K562 (cell line): ENCODE data around the gene TRRAP. TPM values are rescaled to one million over a fixed set of nuclear protein-coding genes. Genes with fewer than 3 reads are reported as not detected.
A peak's percentile ranks its signal among the peaks of the same experiment; 100 is the strongest.

ENCODE experiments used
- ATAC-seq: fragments of 200-7000 bp; cut with Tn5 transposase; 3 replicates; pipeline ENCODE4 v1.9.1; 2020; ENCODE audit warnings: moderate library complexity
- BruUV-seq: library from RNA; stranded (reverse); fragments of 400-500 nt; replicated peaks from 2 replicates; lab custom pipeline; 2021; lab: Mats Ljungman, UMichigan
- CTCF ChIA-PET: fragments of 300-600 bp; formaldehyde crosslinking; extraction: SDS; loops from one replicate; lab custom pipeline; 2021; ENCODE audit warnings: low intra/inter-chr PET ratio; lab: Yijun Ruan, JAX
- POLR2A ChIA-PET: fragments of 300-600, 350-650 bp; sonication (Branson Sonifier 250); formaldehyde crosslinking; extraction: SDS; loops from one replicate; lab custom pipeline; 2021; ENCODE audit warnings: antibody characterized with exemption, inconsistent platforms; lab: Yijun Ruan, JAX
- DNase-seq, 4 experiments: peaks; one replicate each; pipeline versions ENCODE4 v3.0.0 to v3.0.0-alpha.2; 2011 to 2018; ENCODE audit warnings: low spot score in 3 of 4, mixed read lengths in 3 of 4; ENCODE audit errors: extremely low read depth in 1 of 4
- FAIRE-seq: peaks from 2 replicates; lab custom pipeline; 2011; peaks lifted over from hg19 to GRCh38; lab: Jason Lieb, UNC
- H2AFZ ChIP-seq: 2 replicates; pipeline ENCODE4 v1.6.0; 2011; ENCODE audit warnings: low read depth, low read length, control low read depth, inconsistent platforms
- H3K27ac ChIP-seq: fragments of 200-600 bp; 3 replicates; pipeline ENCODE4 v1.8.0; 2011; ENCODE audit warnings: low read depth, mild to moderate bottlenecking, control low read depth, inconsistent platforms, low read length, moderate library complexity, mixed read lengths; ENCODE audit errors: extremely low read depth
- H3K27me3 ChIP-seq, 2 experiments: fragments of 300-600 bp in 1 of 2; 2 replicates in 1 of 2; 3 replicates in 1 of 2; pipeline versions ENCODE4 v1.6.0 to v1.8.0; 2011; ENCODE audit warnings: inconsistent platforms in 2 of 2, low read length in 2 of 2, mild to moderate bottlenecking in 1 of 2, mixed read lengths in 1 of 2, moderate library complexity in 1 of 2; ENCODE audit not compliant: control insufficient read depth in 2 of 2, insufficient read depth in 2 of 2
- H3K36me3 ChIP-seq: fragments of 300-600 bp; 3 replicates; pipeline ENCODE4 v1.8.0; 2011; ENCODE audit warnings: mild to moderate bottlenecking, low read length, inconsistent platforms; ENCODE audit not compliant: control insufficient read depth, insufficient read depth
- H3K4me1 ChIP-seq, 2 experiments: fragments of 200-600 bp in 1 of 2; replicated peaks in 1 of 2; 2 replicates in 1 of 2; 3 replicates in 1 of 2; pipeline versions ENCODE4 v1.5.1 to v1.8.0; 2011; ENCODE audit warnings: inconsistent platforms in 2 of 2, low read length in 2 of 2, mild to moderate bottlenecking in 1 of 2, mixed read lengths in 1 of 2, moderate library complexity in 1 of 2; ENCODE audit not compliant: control insufficient read depth in 2 of 2, insufficient read depth in 2 of 2
- H3K4me2 ChIP-seq: 2 replicates; pipeline ENCODE4 v1.6.1; 2011; ENCODE audit warnings: low read length, control low read depth, inconsistent platforms, mixed read lengths; ENCODE audit not compliant: insufficient read depth
- H3K4me3 ChIP-seq: fragments of 200-600 bp; sonication (generic), shearing (Covaris generic); 2 replicates; pipeline ENCODE4 v1.5.1; 2016; ENCODE audit warnings: control low read depth, inconsistent platforms
- H3K79me2 ChIP-seq: fragments of 200-600 bp; 3 replicates; pipeline ENCODE4 v1.8.0; 2011; ENCODE audit warnings: low read length, inconsistent platforms; ENCODE audit not compliant: control insufficient read depth, insufficient read depth
- H3K9ac ChIP-seq, 2 experiments: 2 replicates each; pipeline versions ENCODE4 v1.6.0 to v1.6.1; 2011; ENCODE audit warnings: low read depth in 2 of 2, low read length in 2 of 2, control low read depth in 1 of 2, inconsistent platforms in 1 of 2, mild to moderate bottlenecking in 1 of 2, mixed read lengths in 1 of 2; ENCODE audit not compliant: insufficient read depth in 1 of 2
- H3K9me1 ChIP-seq: one replicate; pipeline ENCODE4 v1.6.0; 2011; ENCODE audit warnings: inconsistent platforms, mild to moderate bottlenecking, low read length, moderate library complexity; ENCODE audit not compliant: control insufficient read depth, insufficient read depth
- H3K9me3 ChIP-seq: replicated peaks from 2 replicates; pipeline ENCODE4 v1.5.1; 2011; ENCODE audit warnings: low read depth, low read length, inconsistent platforms; ENCODE audit not compliant: control insufficient read depth, insufficient read depth
- H4K20me1 ChIP-seq: replicated peaks from 2 replicates; pipeline ENCODE4 v1.6.1; 2011; ENCODE audit warnings: low read length, inconsistent platforms, mixed read lengths; ENCODE audit not compliant: control insufficient read depth, insufficient read depth
- CBFA2T2 ChIP-seq: fragments of 450-650 bp; conservative IDR thresholded peaks from 2 replicates; pipeline ENCODE4 v1.6.1; 2017; ENCODE audit warnings: mild to moderate bottlenecking
- POLR2G ChIP-seq: fragments of 200-400 bp; formaldehyde crosslinking; IDR thresholded peaks from 2 replicates; pipeline ENCODE4 v1.6.1; 2017; ENCODE audit warnings: low read depth, mild to moderate bottlenecking, antibody characterized with exemption, low read length, moderate library complexity
- RAD51 ChIP-seq: fragments of 450-650 bp; IDR thresholded peaks from 2 replicates; pipeline ENCODE4 v1.7.1; 2016; ENCODE audit warnings: low read depth, mild to moderate bottlenecking, borderline replicate concordance
- RBM22 ChIP-seq: fragments of 200-400 bp; formaldehyde crosslinking; IDR thresholded peaks from 2 replicates; pipeline ENCODE4 v1.6.1; 2018; ENCODE audit warnings: low read length, low read depth; ENCODE audit not compliant: poor library complexity, severe bottlenecking
- TBL1XR1 ChIP-seq, 2 experiments: IDR thresholded peaks; 2 replicates each; pipeline ENCODE4 v1.6.1; 2012; ENCODE audit warnings: improper control_type of control experiment in 2 of 2, low read length in 2 of 2, mild to moderate bottlenecking in 1 of 2
- THRA ChIP-seq: fragments of 450-650 bp; IDR thresholded peaks from 2 replicates; pipeline ENCODE4 v1.6.1; 2017; ENCODE audit warnings: mild to moderate bottlenecking, moderate library complexity
- WGBS: fragments of 100-300 bp; shearing (Covaris generic); methylation state at CpG from one replicate; pipeline ENCODE4 v1.1.6; 2016; ENCODE audit warnings: low coverage, mixed read lengths; ENCODE audit not compliant: insufficient coverage; ENCODE audit errors: missing lambda C conversion rate; 5-methylcytosine and 5-hydroxymethylcytosine counted together
- in situ Hi-C: fragments of 300-500 bp; cut with MboI; formaldehyde crosslinking; loops from 4 replicates; pipeline ENCODE4 v1.15.0; 2018; ENCODE audit warnings: inconsistent platforms, mixed read lengths
- intact Hi-C: fragments of 100-400 bp; cut with micrococcal nuclease; formaldehyde crosslinking; loops from 2 replicates; pipeline ENCODE4 v1.14.2; 2022
- polyA plus RNA-seq, 8 experiments: library from polyadenylated mRNA; depleted of rRNA in 4 of 8; stranded (reverse) in 5 of 8; unstranded in 3 of 8; fragments of >200 nt; fragmentation: Nextera tagmentation in 2 of 8; fragmentation: Illumina TruSeq in 1 of 8; extraction: Ambion mirVana in 2 of 8; extraction: Trizol in 1 of 8; gene quantifications; 2 replicates each; pipeline versions ENCODE4 v1.2.1 to v1.2.3, GENCODE V29; 2011 to 2014; ENCODE audit warnings: inconsistent platforms in 1 of 8, missing spikeins in 1 of 8
- total RNA-seq, 7 experiments: library from RNA; depleted of rRNA in 6 of 7; stranded (reverse); fragments of >200 nt in 6 of 7; fragmentation: Illumina TruSeq in 2 of 7; extraction: Trizol in 2 of 7; gene quantifications; 2 replicates each; pipeline versions ENCODE4 v1.2.1 to v1.2.3, GENCODE V29; 2011 to 2021; ENCODE audit warnings: low replicate concordance in 1 of 7

Gene TRRAP
- total and polyA plus RNA-seq, 9 of the 15 experiments (the other 6 are each of a cell fraction or from before 2014, with no cell fraction given): 1.3 to 47.2 (median 9.7) TPM

GRCh38 chr7:98908585-98908984, 30.3 kb downstream of the TRRAP start:
- in situ Hi-C loops (no loop called here), intact Hi-C loops (no loop called here)
- POLR2A ChIA-PET: interaction anchor here (0.6 to 1.6 kb wide), 5 partner anchors 8 to 43 kb away, joined by 3 to 5 read pairs (median 3); no protein-coding TSS in a partner anchor
- Histone ChIP-seq H3K9me3 (no peaks in the 10 kb centered on the region), H2AFZ (no peak overlapping the region), H3K4me2 (no peak overlapping the region), H3K9ac (no peak overlapping the region), H3K9me1 (no peaks in the 10 kb centered on the region), H3K27me3 (no peaks in the 10 kb centered on the region), H3K79me2 (no peaks in the 10 kb centered on the region), H3K27ac (no peak overlapping the region), H3K4me3 (no peak overlapping the region), H3K36me3 (peaks cover 94% of the 10 kb centered on the region), H3K4me1 (no peaks in the 10 kb centered on the region), H4K20me1 (no peaks in the 10 kb centered on the region)
- CTCF ChIA-PET: no interaction called here
- no TSS peak for BruUV-seq
- no peak for DNase-seq
- no peak for ATAC-seq
- WGBS: 96% methylated on average over 19 of the region's 19 CpGs
- FAIRE-seq: no peak
- TF ChIP-seq RBM22 (no peak), RAD51 (no peak), POLR2G (peak; percentile 35; the same call in 1 of the 2 replicates)

- WGBS: 93% methylated on average over 7 of the region's 8 CpGs
- Histone ChIP-seq H3K4me2 (no peak overlapping the region), H3K9ac (no peak overlapping the region; a peak in 1 of 4 replicates), H3K79me2 (no peaks in the 10 kb centered on the region), H3K4me3 (no peak overlapping the region), H3K9me1 (no peaks in the 10 kb centered on the region), H3K27ac (no peak overlapping the region), H4K20me1 (no peaks in the 10 kb centered on the region), H3K27me3 (no peaks in the 10 kb centered on the region), H3K4me1 (no peaks in the 10 kb centered on the region), H3K36me3 (peaks cover 95% of the 10 kb centered on the region), H3K9me3 (no peaks in the 10 kb centered on the region), H2AFZ (no peak overlapping the region)
- CTCF ChIA-PET: no interaction called here
- DNase-seq (no peak), FAIRE-seq (no peak), ATAC-seq (no peak)
- in situ Hi-C loops (no loop called here), intact Hi-C loops (no loop called here)
- TF ChIP-seq THRA (no peak), CBFA2T2 (no peak), TBL1XR1 (IDR thresholded peaks at IDR 0.05; ENCODE audit: low read length in 2 of 2) (no peak)
- BruUV-seq: no TSS peak
- POLR2A ChIA-PET: no interaction called here
Measured at GRCh38 chr7:98909487-98909886, 31.2 kb downstream of the TRRAP start.
